Suprapubic skin (tissue), 4 donors: ENCODE measurements around the gene FRMD8. TPM values are rescaled to one million over a fixed set of nuclear protein-coding genes. Genes with fewer than 3 reads are reported as not detected.

Experiments
- DNase-seq, 2 donors: peaks; one replicate each; pipeline ENCODE4 v3.0.0-alpha.2; 2019; ENCODE audit warnings: low spot score in 2 of 2
- H3K27ac ChIP-seq: fragments of 200-600 bp; sonication (generic); one replicate; pipeline ENCODE4 v1.5.1; 2019
- H3K27me3 ChIP-seq: fragments of 200-600 bp; sonication (generic); one replicate; pipeline ENCODE4 v1.5.1; 2019
- H3K36me3 ChIP-seq: fragments of 200-600 bp; sonication (generic); one replicate; pipeline ENCODE4 v1.5.1; 2019
- H3K4me1 ChIP-seq: fragments of 200-600 bp; sonication (generic); one replicate; pipeline ENCODE4 v1.5.1; 2019
- H3K4me3 ChIP-seq: fragments of 200-600 bp; sonication (generic); one replicate; pipeline ENCODE4 v1.5.1; 2019; ENCODE audit warnings: mild to moderate bottlenecking
- H3K9me3 ChIP-seq: fragments of 200-600 bp; sonication (generic); one replicate; pipeline ENCODE4 v1.5.1; 2019
- CTCF ChIP-seq, 2 donors: fragments of 200-600 bp in 1 of 2; fragments of 450-650 bp in 1 of 2; sonication (generic) in 1 of 2; IDR thresholded peaks; one replicate each; pipeline ENCODE4 v1.5.1; 2016 to 2019; ENCODE audit warnings: antibody characterized with exemption in 2 of 2, mild to moderate bottlenecking in 1 of 2, moderate library complexity in 1 of 2
- EP300 ChIP-seq: sonication (generic); formaldehyde crosslinking; IDR thresholded peaks from one replicate; pipeline ENCODE4 v1.6.1; 2017; ENCODE audit warnings: antibody characterized with exemption
- POLR2A ChIP-seq, 2 donors: fragments of 450-650 bp; IDR thresholded peaks; one replicate each; pipeline ENCODE4 v1.6.1; 2017; ENCODE audit warnings: antibody characterized with exemption in 2 of 2, mild to moderate bottlenecking in 2 of 2, moderate library complexity in 2 of 2
- POLR2AphosphoS5 ChIP-seq, 3 donors: sonication (generic); formaldehyde crosslinking; IDR thresholded peaks; one replicate each; pipeline ENCODE4 v1.6.1; 2017; ENCODE audit warnings: antibody characterized with exemption in 3 of 3
- WGBS: methylation state at CpG from one replicate; pipeline ENCODE4 v1.1.5; 2018; 5-methylcytosine and 5-hydroxymethylcytosine counted together
- total RNA-seq, 4 donors: library from RNA; depleted of rRNA; stranded (reverse); fragments of >200 nt; gene quantifications; one replicate each; pipeline ENCODE4 v1.1.0, GENCODE V29; 2016

Gene FRMD8
- total RNA-seq, 4 donors from 2014 or later = 56.2 to 107 (median 81.5) TPM

GRCh38 chr11:65389294-65389980 is 3.0 kb downstream of the FRMD8 start:
- no peak for DNase-seq
- peak overlapping the region; percentile 5 for H3K4me3 ChIP-seq
- 100% methylated on average over 1 of the region's 20 CpGs for WGBS
- H3K4me1 ChIP-seq = peaks cover 81% of the 10 kb centered on the region
- no peak for TF ChIP-seq EP300
- no peak for TF ChIP-seq CTCF (IDR thresholded peaks at IDR 0.05)
- no peak for TF ChIP-seq POLR2A (IDR thresholded peaks at IDR 0.05)
- no peak for TF ChIP-seq POLR2AphosphoS5 (IDR thresholded peaks at IDR 0.05)
- peaks cover 26% of the 10 kb centered on the region for H3K36me3 ChIP-seq
- no peaks in the 10 kb centered on the region for H3K27me3 ChIP-seq
- H3K27ac ChIP-seq = peak overlapping the region; percentile 71
- H3K9me3 ChIP-seq = no peaks in the 10 kb centered on the region

DNA sequence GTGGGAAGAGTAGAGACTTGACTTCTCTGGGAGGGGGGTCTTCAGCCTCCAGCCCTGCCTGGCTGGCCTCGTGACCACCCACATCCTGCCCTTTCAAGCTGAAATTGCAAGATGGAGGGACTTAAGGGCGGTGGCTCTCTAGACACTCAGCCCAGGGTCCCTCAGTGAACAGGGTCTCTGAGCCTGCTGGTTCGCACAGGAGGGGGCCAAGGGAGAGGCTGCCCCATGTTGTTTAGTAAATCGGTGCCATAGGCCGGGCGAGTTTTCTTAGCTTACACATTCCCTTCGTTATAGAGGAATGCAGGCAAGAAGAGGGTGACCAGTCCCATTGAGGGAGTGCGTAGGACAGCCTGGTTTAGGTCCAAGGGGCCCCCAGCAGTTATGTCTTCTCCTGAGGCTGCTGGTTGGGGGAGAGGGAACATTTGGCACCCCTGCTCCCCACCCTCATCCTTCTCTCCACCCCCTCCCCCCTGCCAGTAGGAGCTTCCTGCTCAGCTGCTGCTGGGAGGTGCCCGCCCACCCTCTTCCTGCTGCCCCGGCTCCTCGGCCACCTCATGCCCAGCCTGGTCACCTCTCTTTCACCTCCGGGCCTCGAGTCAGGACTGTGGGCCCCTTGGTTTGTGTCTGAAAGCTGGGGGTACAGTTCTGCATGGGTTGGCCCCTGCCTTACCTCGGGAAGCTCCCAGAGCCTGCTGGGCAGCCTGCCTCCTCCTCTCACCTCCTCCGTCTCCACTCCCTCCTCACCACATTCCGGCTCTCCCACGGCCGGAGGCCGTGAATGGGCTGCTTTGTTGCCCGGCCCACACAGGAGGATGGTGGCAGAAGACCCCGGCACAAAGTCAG is 3.9 kb downstream of the FRMD8 start:
- no peaks in the 10 kb centered on the region for H3K27me3 ChIP-seq
- DNase-seq = no peak
- H3K27ac ChIP-seq = peak overlapping the region; percentile 71
- H3K4me1 ChIP-seq = peaks cover 73% of the 10 kb centered on the region
- peak overlapping the region; percentile 35 for H3K4me3 ChIP-seq
- no peaks in the 10 kb centered on the region for H3K9me3 ChIP-seq
- peaks cover 33% of the 10 kb centered on the region for H3K36me3 ChIP-seq
- TF ChIP-seq EP300 = no peak
- no peak for TF ChIP-seq CTCF (IDR thresholded peaks at IDR 0.05)
- TF ChIP-seq POLR2A (IDR thresholded peaks at IDR 0.05) = no peak
- no peak for TF ChIP-seq POLR2AphosphoS5 (IDR thresholded peaks at IDR 0.05)
- 40% methylated on average over 18 of the region's 21 CpGs for WGBS

- Histone ChIP-seq H3K36me3 (peaks cover 40% of the 10 kb centered on the region), H3K27me3 (no peaks in the 10 kb centered on the region), H3K4me1 (peaks cover 66% of the 10 kb centered on the region), H3K4me3 (peak overlapping the region; percentile 35), H3K9me3 (no peaks in the 10 kb centered on the region), H3K27ac (peak overlapping the region; percentile 71)
- TF ChIP-seq CTCF (IDR thresholded peaks at IDR 0.05) (peak in 1 of 2 donors; percentile 7), POLR2A (IDR thresholded peaks at IDR 0.05) (no peak)
- WGBS = 39% methylated on average over 2 of the region's 9 CpGs
- no peak for DNase-seq
Observed at GRCh38 chr11:65390996-65391395, 4.6 kb downstream of the FRMD8 start.

- Histone ChIP-seq H3K4me3 (no peak overlapping the region), H3K9me3 (no peaks in the 10 kb centered on the region), H3K4me1 (peaks cover 56% of the 10 kb centered on the region), H3K27me3 (no peaks in the 10 kb centered on the region), H3K27ac (peak overlapping the region; percentile 71), H3K36me3 (peaks cover 53% of the 10 kb centered on the region)
- no peak for DNase-seq
- WGBS = 82% methylated on average over 12 of the region's 13 CpGs
- TF ChIP-seq POLR2AphosphoS5 (IDR thresholded peaks at IDR 0.05) (no peak), CTCF (IDR thresholded peaks at IDR 0.05) (no peak), EP300 (no peak), POLR2A (IDR thresholded peaks at IDR 0.05) (no peak)
Observed at GRCh38 chr11:65392186-65392829, 5.9 kb downstream of the FRMD8 start.

- no peak for TF ChIP-seq EP300
- no peak for TF ChIP-seq CTCF (IDR thresholded peaks at IDR 0.05)
- TF ChIP-seq POLR2AphosphoS5 (IDR thresholded peaks at IDR 0.05) = no peak
- no peak for TF ChIP-seq POLR2A (IDR thresholded peaks at IDR 0.05)
- H3K36me3 ChIP-seq = peaks cover 59% of the 10 kb centered on the region
- DNase-seq = no peak
- WGBS = 79% methylated on average over 5 of the region's 5 CpGs
- H3K27ac ChIP-seq = no peak overlapping the region
- H3K9me3 ChIP-seq = no peaks in the 10 kb centered on the region
- H3K4me1 ChIP-seq = peaks cover 50% of the 10 kb centered on the region
- H3K27me3 ChIP-seq = no peaks in the 10 kb centered on the region
- H3K4me3 ChIP-seq = no peak overlapping the region
Observed at GRCh38 chr11:65392899-65393298, 6.5 kb downstream of the FRMD8 start.
